H1 (cell line): ENCODE data around the gene ELAVL1. TPM values are rescaled to one million over a fixed set of nuclear protein-coding genes. Genes with fewer than 3 reads are reported as not detected.

ENCODE experiments used
- CTCF ChIA-PET: fragments of 300-600 bp; sonication (Branson Sonifier 250); formaldehyde crosslinking; loops from one replicate; lab custom pipeline; 2021; ENCODE audit not compliant: partially characterized antibody; lab: Charles Lee
- POLR2A ChIA-PET: fragments of 300-600 bp; sonication (Branson Sonifier 250); formaldehyde crosslinking; loops from one replicate; lab custom pipeline; 2021; ENCODE audit warnings: inconsistent platforms; ENCODE audit not compliant: partially characterized antibody; lab: Charles Lee
- DNase-seq, 2 experiments: peaks; one replicate each; pipeline versions ENCODE4 v3.0.0 to v3.0.0-alpha.2; 2010 to 2022; ENCODE audit warnings: low spot score in 2 of 2, low read depth in 1 of 2, mixed read lengths in 1 of 2
- FAIRE-seq: peaks from 2 replicates; lab custom pipeline; 2011; peaks lifted over from hg19 to GRCh38; lab: Jason Lieb, UNC
- H2AFZ ChIP-seq: 2 replicates; pipeline ENCODE4 v1.8.1; 2012; ENCODE audit warnings: low read length, inconsistent platforms
- H2AK5ac ChIP-seq: 2 replicates; pipeline ENCODE4 v1.6.1; 2013; ENCODE audit warnings: low read depth, low read length
- H2BK120ac ChIP-seq: replicated peaks from 2 replicates; pipeline ENCODE3; 2013; ENCODE audit warnings: low read depth, low read length, inconsistent platforms
- H2BK12ac ChIP-seq: 2 replicates; pipeline ENCODE4 v1.6.1; 2013; ENCODE audit warnings: low read depth, low read length
- H2BK15ac ChIP-seq: 2 replicates; pipeline ENCODE4 v1.6.1; 2013; ENCODE audit warnings: low read length
- H2BK20ac ChIP-seq: 2 replicates; pipeline ENCODE4 v1.6.1; 2013; ENCODE audit warnings: low read length
- H2BK5ac ChIP-seq: 2 replicates; pipeline ENCODE4 v1.6.1; 2013; ENCODE audit warnings: low read depth, low read length
- H3K14ac ChIP-seq: 2 replicates; pipeline ENCODE4 v1.6.1; 2013; ENCODE audit warnings: inconsistent platforms; ENCODE audit not compliant: insufficient read length
- H3K18ac ChIP-seq: 2 replicates; pipeline ENCODE4 v1.6.1; 2013; ENCODE audit warnings: low read length; ENCODE audit errors: extremely low read depth
- H3K23ac ChIP-seq: 2 replicates; pipeline ENCODE4 v1.6.1; 2013; ENCODE audit warnings: inconsistent platforms; ENCODE audit not compliant: insufficient read length
- H3K23me2 ChIP-seq: 2 replicates; pipeline ENCODE4 v1.6.1; 2013; ENCODE audit warnings: low read depth, low read length
- H3K27ac ChIP-seq: 2 replicates; pipeline ENCODE4 v1.6.1; 2011; ENCODE audit warnings: low read depth, low read length, inconsistent platforms
- H3K27me3 ChIP-seq, 4 experiments: replicated peaks in 1 of 4; 1 replicate in 1 of 4; 2 replicates in 3 of 4; pipeline versions ENCODE4 v1.6.1 to v1.8.1; 2011 to 2013; ENCODE audit warnings: low read length in 3 of 4, mild to moderate bottlenecking in 3 of 4, inconsistent platforms in 2 of 4, mixed read lengths in 2 of 4, moderate library complexity in 1 of 4; ENCODE audit not compliant: control insufficient read depth in 3 of 4, insufficient read depth in 3 of 4; ENCODE audit errors: extremely low read depth in 1 of 4
- H3K36me3 ChIP-seq, 4 experiments: 2 replicates each; pipeline versions ENCODE4 v1.6.1 to v1.8.1; 2011 to 2013; ENCODE audit warnings: mild to moderate bottlenecking in 4 of 4, low read length in 3 of 4, moderate library complexity in 2 of 4, control low read depth in 1 of 4, inconsistent platforms in 1 of 4; ENCODE audit not compliant: insufficient read depth in 4 of 4, control insufficient read depth in 2 of 4
- H3K4ac ChIP-seq: replicated peaks from 2 replicates; pipeline ENCODE3; 2013; ENCODE audit warnings: low read length, low read depth, mixed read lengths, inconsistent platforms; ENCODE audit not compliant: insufficient read length
- H3K4me1 ChIP-seq, 4 experiments: replicated peaks in 1 of 4; 1 replicate in 1 of 4; 2 replicates in 3 of 4; pipeline versions ENCODE4 v1.6.1 to v1.8.1; 2011 to 2013; ENCODE audit warnings: low read length in 3 of 4, inconsistent platforms in 2 of 4, mixed read lengths in 1 of 4; ENCODE audit not compliant: insufficient read depth in 4 of 4, control insufficient read depth in 3 of 4
- H3K4me2 ChIP-seq, 2 experiments: 2 replicates each; pipeline versions ENCODE4 v1.6.1 to v1.8.1; 2011 to 2013; ENCODE audit warnings: low read depth in 2 of 2, low read length in 2 of 2, control low read depth in 1 of 2, inconsistent platforms in 1 of 2, mild to moderate bottlenecking in 1 of 2; ENCODE audit not compliant: insufficient read depth in 1 of 2
- H3K4me3 ChIP-seq, 4 experiments: fragments of 200-600, 300-600 bp in 1 of 4; sonication (generic), shearing (Covaris generic), sonication (Bioruptor Twin) in 1 of 4; 2 replicates each; pipeline versions ENCODE4 v1.5.1 to v1.8.1; 2011 to 2016; ENCODE audit warnings: low read length in 4 of 4, low read depth in 3 of 4, control low read depth in 2 of 4, inconsistent platforms in 2 of 4, mild to moderate bottlenecking in 2 of 4, mixed read lengths in 1 of 4, moderate library complexity in 1 of 4; ENCODE audit not compliant: insufficient read depth in 2 of 4; ENCODE audit errors: extremely low read depth in 1 of 4
- H3K56ac ChIP-seq: replicated peaks from 2 replicates; pipeline ENCODE3; 2013; ENCODE audit warnings: low read depth, mild to moderate bottlenecking, mixed read lengths, low read length, inconsistent platforms; ENCODE audit not compliant: insufficient read length
- H3K79me1 ChIP-seq: 2 replicates; pipeline ENCODE4 v1.6.1; 2013; ENCODE audit warnings: low read depth, low read length, control low read depth
- H3K79me2 ChIP-seq, 2 experiments: 2 replicates each; pipeline versions ENCODE4 v1.6.1 to v1.8.1; 2012 to 2013; ENCODE audit warnings: low read length in 2 of 2, mild to moderate bottlenecking in 2 of 2, inconsistent platforms in 1 of 2; ENCODE audit not compliant: insufficient read depth in 2 of 2, control insufficient read depth in 1 of 2
- H3K9ac ChIP-seq, 4 experiments: replicated peaks in 1 of 4; 1 replicate in 1 of 4; 2 replicates in 3 of 4; pipeline versions ENCODE4 v1.6.1 to v1.8.1; 2011 to 2013; ENCODE audit warnings: low read depth in 3 of 4, low read length in 3 of 4, control low read depth in 2 of 4, mild to moderate bottlenecking in 2 of 4, moderate library complexity in 2 of 4, inconsistent platforms in 1 of 4; ENCODE audit errors: extremely low read depth in 1 of 4
- H3K9me3 ChIP-seq, 2 experiments: 2 replicates each; pipeline versions ENCODE4 v1.6.1 to v1.8.1; 2012 to 2013; ENCODE audit warnings: mild to moderate bottlenecking in 2 of 2, moderate library complexity in 2 of 2, control low read depth in 1 of 2, inconsistent platforms in 1 of 2, low read depth in 1 of 2, low read length in 1 of 2, mixed read lengths in 1 of 2; ENCODE audit not compliant: insufficient read depth in 2 of 2
- H4K20me1 ChIP-seq, 2 experiments: replicated peaks in 1 of 2; 2 replicates each; pipeline versions ENCODE3 to v1.8.1; 2011 to 2013; ENCODE audit warnings: inconsistent platforms in 2 of 2, low read length in 2 of 2, mild to moderate bottlenecking in 1 of 2; ENCODE audit not compliant: insufficient read depth in 2 of 2, control insufficient read depth in 1 of 2
- H4K5ac ChIP-seq: 2 replicates; pipeline ENCODE4 v1.6.1; 2013; ENCODE audit warnings: low read length, low read depth, mixed read lengths, inconsistent platforms; ENCODE audit not compliant: insufficient read length
- H4K8ac ChIP-seq: 2 replicates; pipeline ENCODE4 v1.8.0; 2013; ENCODE audit warnings: mild to moderate bottlenecking, moderate library complexity, low read length, inconsistent platforms; ENCODE audit not compliant: insufficient read depth; ENCODE audit errors: extremely low read depth
- H4K91ac ChIP-seq: replicated peaks from 2 replicates; pipeline ENCODE3; 2013; ENCODE audit warnings: low read length, mixed read lengths, inconsistent platforms; ENCODE audit not compliant: insufficient read length
- BACH1 ChIP-seq: IDR thresholded peaks from 2 replicates; pipeline ENCODE4 v1.6.1; 2012; ENCODE audit warnings: low read length, improper control_type of control experiment
- CBX8 ChIP-seq: fragments of 300-800, 300-1000 bp; sonication (generic); IDR thresholded peaks from 2 replicates; pipeline ENCODE4 v1.7.1; 2016; ENCODE audit warnings: low read depth, low read length, borderline replicate concordance
- POLR2A ChIP-seq, 2 experiments: IDR thresholded peaks; 1 replicate in 1 of 2; 2 replicates in 1 of 2; pipeline ENCODE4 v1.6.1; 2011; ENCODE audit warnings: low read depth in 2 of 2, low read length in 2 of 2, mild to moderate bottlenecking in 2 of 2; ENCODE audit errors: control extremely low read depth in 1 of 2
- POU5F1 ChIP-seq: IDR thresholded peaks from 2 replicates; pipeline ENCODE4 v1.6.1; 2011; ENCODE audit warnings: low read depth, mild to moderate bottlenecking, low read length, moderate library complexity
- RBBP5 ChIP-seq: IDR thresholded peaks from 2 replicates; pipeline ENCODE4 v1.7.1; 2012; ENCODE audit warnings: low read depth, mild to moderate bottlenecking, inconsistent platforms, low read length, moderate library complexity, borderline replicate concordance
- RXRA ChIP-seq: IDR thresholded peaks from 2 replicates; pipeline ENCODE4 v1.6.1; 2011; ENCODE audit warnings: low read depth, mild to moderate bottlenecking, low read length, moderate library complexity; ENCODE audit not compliant: insufficient read depth
- SIN3A ChIP-seq, 2 experiments: IDR thresholded peaks in 1 of 2; conservative IDR thresholded peaks in 1 of 2; 2 replicates each; pipeline ENCODE4 v1.6.1; 2011 to 2012; ENCODE audit warnings: low read length in 2 of 2, improper control_type of control experiment in 1 of 2, low read depth in 1 of 2, mild to moderate bottlenecking in 1 of 2
- SIX5 ChIP-seq: IDR thresholded peaks from 2 replicates; pipeline ENCODE4 v1.6.1; 2011; ENCODE audit warnings: mild to moderate bottlenecking, low read depth, low read length
- TAF1 ChIP-seq: IDR thresholded peaks from 2 replicates; pipeline ENCODE4 v1.6.1; 2011; ENCODE audit warnings: mild to moderate bottlenecking, low read depth, low read length
- ZNF274 ChIP-seq: IDR thresholded peaks from 2 replicates; pipeline ENCODE4 v1.7.0; 2012; ENCODE audit warnings: low read length, borderline replicate concordance; ENCODE audit errors: extremely low read depth
- WGBS, 2 experiments: shearing (Covaris generic) in 1 of 2; methylation state at CpG; one replicate each; pipeline versions ENCODE4 v1.1.6 to v1.1.7; 2013 to 2015; ENCODE audit warnings: low lambda C conversion rate in 2 of 2, mixed read lengths in 2 of 2, inconsistent platforms in 1 of 2, low coverage in 1 of 2, missing lambda C conversion rate in 1 of 2; ENCODE audit not compliant: insufficient replicate concordance in 2 of 2, insufficient coverage in 1 of 2, insufficient read length in 1 of 2; ENCODE audit errors: extremely low coverage in 1 of 2, missing lambda C conversion rate in 1 of 2; 5-methylcytosine and 5-hydroxymethylcytosine counted together
- polyA plus RNA-seq, 7 experiments: library from polyadenylated mRNA; depleted of rRNA in 3 of 7; stranded (reverse) in 5 of 7; unstranded in 2 of 7; fragments of >200 nt in 5 of 7; fragments of 200-250 nt in 2 of 7; gene quantifications; 1 replicate in 5 of 7; 2 replicates in 1 of 7; 4 replicates in 1 of 7; pipeline versions ENCODE4 v1.2.1 to v1.2.3, GENCODE V29; 2011 to 2013; ENCODE audit warnings: missing spikeins in 2 of 7, mixed read lengths in 2 of 7
- total RNA-seq: library from RNA; stranded (reverse); fragmentation: NEBNext Ultra II Directional; extraction: Animal tissue kit (Norgen Biotek cat#: 25700); gene quantifications from 2 replicates; pipeline ENCODE4 v1.2.1, GENCODE V29; 2021
- TF ChIP-seq, protein P1 (sequence below): IDR thresholded peaks from 2 replicates; pipeline ENCODE4 v1.6.1; 2012; ENCODE audit warnings: inconsistent platforms

The ELAVL1 gene
- total and polyA plus RNA-seq, 2 of the 8 experiments (the other 6 are each of a cell fraction or from before 2014, with no cell fraction given) = 56.7 to 163 TPM

DNA sequence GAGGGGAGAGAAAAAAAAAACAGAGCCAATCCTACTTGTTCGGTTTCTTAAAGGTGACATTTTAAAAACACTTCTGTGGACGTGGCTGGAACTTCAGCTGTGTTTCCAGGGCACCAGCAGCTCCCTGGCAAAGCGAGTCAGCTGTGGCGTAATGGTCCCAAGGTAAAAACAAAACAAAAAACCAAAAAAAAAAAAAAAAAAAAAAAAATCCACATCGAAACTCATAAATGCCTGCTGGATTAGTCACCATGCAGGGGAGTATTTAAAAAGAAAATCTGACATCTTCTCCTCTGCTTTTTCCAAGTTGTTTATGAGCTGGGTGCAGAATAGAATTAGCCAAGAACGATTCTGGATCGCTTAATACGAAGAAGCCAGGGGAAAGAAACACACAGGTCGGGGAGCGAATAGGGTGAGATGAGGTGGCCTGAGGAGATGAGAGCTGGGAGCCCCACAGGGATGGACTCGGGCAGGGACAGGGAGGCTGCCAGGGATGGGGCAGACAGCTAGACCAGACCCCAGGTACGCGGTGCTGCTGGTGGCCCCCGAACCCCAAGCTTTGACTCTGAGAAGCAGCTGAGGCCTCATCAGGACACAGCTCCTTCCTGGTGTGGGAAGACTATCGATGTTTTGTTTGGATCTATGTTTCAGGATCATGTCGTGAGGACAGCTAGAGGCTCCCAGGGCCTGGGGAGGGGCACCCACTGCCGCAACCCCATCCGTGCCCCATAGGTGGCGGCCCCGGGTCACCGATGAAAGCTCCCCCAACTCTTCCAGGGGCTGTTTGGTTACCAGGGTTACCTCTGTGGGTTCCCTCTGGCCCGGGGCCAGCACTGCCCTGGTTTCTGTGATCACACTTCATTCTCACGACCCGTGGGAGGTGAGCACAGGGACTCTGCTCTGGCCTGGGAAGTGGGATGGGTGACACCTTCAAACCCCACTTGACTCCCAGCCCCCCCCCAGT, 76.4 kb downstream of the ELAVL1 start:
- peak in 1 of 2 experiments; percentile 90 for DNase-seq
- peaks cover 4% of the 10 kb centered on the region; the same call in 1 of the 2 replicates for H3K23me2 ChIP-seq
- H4K5ac ChIP-seq = no peak overlapping the region
- no peak overlapping the region for H3K9ac ChIP-seq
- no peaks in the 10 kb centered on the region for H3K9me3 ChIP-seq
- H4K8ac ChIP-seq = no peak overlapping the region
- peaks cover 11 to 19% of the 10 kb centered on the region in 2 experiments for H4K20me1 ChIP-seq
- no peak overlapping the region for H3K18ac ChIP-seq
- H3K4ac ChIP-seq = no peak overlapping the region
- H3K14ac ChIP-seq = no peak overlapping the region
- H3K56ac ChIP-seq = no peak overlapping the region
- POLR2A ChIA-PET = interaction anchor here (0.6 to 10.4 kb wide), 15 partner anchors 8 to 163 kb away, joined by 3 to 205 read pairs (median 3); partner anchors contain the start of genes LRRC8E, SNAPC2, TGFBR3L and TIMM44
- FAIRE-seq = no peak
- H3K79me1 ChIP-seq = no peaks in the 10 kb centered on the region
- H4K91ac ChIP-seq = no peak overlapping the region
- no peak overlapping the region for H3K4me2 ChIP-seq
- WGBS, 2 experiments = 79% methylated on average over 23 of the region's 24 CpGs; no CpG with 5 or more reads in 1 of the 2 experiments
- no peaks in the 10 kb centered on the region for H3K27me3 ChIP-seq
- no peak overlapping the region for H2BK120ac ChIP-seq
- no peak overlapping the region for H3K23ac ChIP-seq
- no peak overlapping the region for H2AFZ ChIP-seq
- no peak overlapping the region for H2BK12ac ChIP-seq
- H2BK15ac ChIP-seq = no peak overlapping the region
- no peak overlapping the region for H2BK20ac ChIP-seq
- H3K36me3 ChIP-seq = peaks cover 18 to 38% (median 31%) of the 10 kb centered on the region in 4 experiments
- CTCF ChIA-PET = interaction anchor here (0.6 to 4.1 kb wide), 21 partner anchors 9 to 327 kb away, joined by 3 to 28 read pairs (median 4); partner anchors contain the start of genes MAP2K7, SNAPC2 and TIMM44
- H3K4me3 ChIP-seq = no peak overlapping the region
- H3K27ac ChIP-seq = no peak overlapping the region
- peaks cover 0 to 8% (median 2%) of the 10 kb centered on the region in 4 experiments; a peak in 5 of 7 replicates for H3K4me1 ChIP-seq
- H2BK5ac ChIP-seq = no peak overlapping the region
- no peak overlapping the region for H2AK5ac ChIP-seq
- H3K79me2 ChIP-seq = no peaks in the 10 kb centered on the region
- TF ChIP-seq BACH1 (no peak), RBBP5 (no peak), TAF1 (no peak), ZNF274 (no peak), CBX8 (no peak), POU5F1 (no peak), SIX5 (no peak), SIN3A (conservative IDR thresholded peaks at IDR 0.05 in 1 of 2, IDR thresholded peaks at IDR 0.05 in 1 of 2; ENCODE audit: low read depth in 1 of 2, low read length in 2 of 2) (no peak), RXRA (no peak), POLR2A (IDR thresholded peaks at IDR 0.05; ENCODE audit: control extremely low read depth in 1 of 2, low read depth in 2 of 2, low read length in 2 of 2) (peak in 1 of 2 experiments; percentile 38; a peak in 1 of 3 replicates)
- TF ChIP-seq, protein P1, sequence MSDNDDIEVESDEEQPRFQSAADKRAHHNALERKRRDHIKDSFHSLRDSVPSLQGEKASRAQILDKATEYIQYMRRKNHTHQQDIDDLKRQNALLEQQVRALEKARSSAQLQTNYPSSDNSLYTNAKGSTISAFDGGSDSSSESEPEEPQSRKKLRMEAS = no peak
